Stimulated activated CD8-positive, alpha-beta memory T cell treated with anti-CD3 and anti-CD28 coated beads, Interleukin-12 subunit alpha, Interleukin-12 subunit beta, amount 100 ng/mL, for 1 hour (primary cell): ENCODE results near the gene MDH1.
"Not testable (repeated sequence)": the region's sequence is repeated elsewhere in the genome, so short reads cannot be mapped to it uniquely, and the experiment has no call there.

ENCODE experiments used
- DNase-seq: peaks from one replicate; pipeline ENCODE4 v3.0.0-alpha.2; 2020; ENCODE audit warnings: low read depth

MDH1 gene

GRCh38 chr2:63589148-63589958, 590 bp downstream of the MDH1 start:
- DNase-seq = no peak

GRCh38 chr2:63590626-63591408, 2.1 kb downstream of the MDH1 start:
- DNase-seq = no peak

GRCh38 chr2:63591566-63592175, 2.9 kb downstream of the MDH1 start:
- no peak for DNase-seq

- DNase-seq = no peak
Observed at GRCh38 chr2:63594660-63595059, 5.9 kb downstream of the MDH1 start.

- DNase-seq = no peak
Observed at GRCh38 chr2:63596401-63596883, 7.7 kb downstream of the MDH1 start.

GRCh38 chr2:63598981-63599380, 10.2 kb downstream of the MDH1 start:
- no peak for DNase-seq

GRCh38 chr2:63600881-63601460, 12.2 kb downstream of the MDH1 start:
- no peak for DNase-seq

GRCh38 chr2:63604666-63605065, 15.9 kb downstream of the MDH1 start:
- no peak for DNase-seq

- DNase-seq = not testable (repeated sequence)
Observed at GRCh38 chr2:63608865-63609264, 20.1 kb downstream of the MDH1 start.

GRCh38 chr2:63610525-63610924, 21.8 kb downstream of the MDH1 start:
- no peak for DNase-seq

- no peak for DNase-seq
Observed at GRCh38 chr2:63613391-63613901, 24.7 kb downstream of the MDH1 start.

GRCh38 chr2:63614448-63614968, 25.7 kb downstream of the MDH1 start:
- no peak for DNase-seq

- no peak for DNase-seq
Observed at GRCh38 chr2:63614983-63615945, 26.5 kb downstream of the MDH1 start.

GRCh38 chr2:63617366-63617765, 28.6 kb downstream of the MDH1 start:
- DNase-seq = no peak

- no peak for DNase-seq
Observed at GRCh38 chr2:63619328-63619727, 30.6 kb downstream of the MDH1 start.

GRCh38 chr2:63622751-63623150, 34.0 kb downstream of the MDH1 start:
- no peak for DNase-seq

- DNase-seq = not testable (repeated sequence)
Observed at GRCh38 chr2:63623763-63624162, 35.0 kb downstream of the MDH1 start.

- no peak for DNase-seq
Observed at GRCh38 chr2:63627866-63628265, 39.1 kb downstream of the MDH1 start.

GRCh38 chr2:63628403-63628942, 39.7 kb downstream of the MDH1 start:
- DNase-seq = no peak

- no peak for DNase-seq
Observed at GRCh38 chr2:63631501-63631900, 42.7 kb downstream of the MDH1 start.
